Neutrophil (primary cell): ENCODE measurements around the gene CHKA.

Experiments
- H3K27ac ChIP-seq: fragments of 200-600 bp; sonication (generic); 2 replicates; pipeline ENCODE4 v1.5.1; 2016; ENCODE audit warnings: mild to moderate bottlenecking, moderate library complexity
- H3K27me3 ChIP-seq: fragments of 200-600 bp; sonication (generic); 2 replicates; pipeline ENCODE4 v1.6.0; 2016; ENCODE audit warnings: mild to moderate bottlenecking
- H3K36me3 ChIP-seq: fragments of 200-600 bp; sonication (generic); 2 replicates; pipeline ENCODE4 v1.5.1; 2017
- H3K4me1 ChIP-seq, 2 experiments: fragments of 200-600 bp in 1 of 2; sonication (generic) in 1 of 2; 1 replicate in 1 of 2; 2 replicates in 1 of 2; pipeline versions ENCODE4 v1.5.1 to v1.6.1; 2013 to 2016; ENCODE audit warnings: low read depth in 1 of 2, low read length in 1 of 2, mild to moderate bottlenecking in 1 of 2, moderate library complexity in 1 of 2; ENCODE audit not compliant: control insufficient read depth in 1 of 2, insufficient read depth in 1 of 2
- H3K4me3 ChIP-seq, 2 experiments: fragments of 200-600 bp in 1 of 2; sonication (generic) in 1 of 2; 1 replicate in 1 of 2; 2 replicates in 1 of 2; pipeline ENCODE4 v1.5.1; 2013 to 2016; ENCODE audit warnings: low read depth in 1 of 2, low read length in 1 of 2, mild to moderate bottlenecking in 1 of 2, moderate library complexity in 1 of 2
- H3K9me3 ChIP-seq: fragments of 200-600 bp; sonication (generic); 2 replicates; pipeline ENCODE4 v1.5.1; 2016
- TF ChIP-seq, protein P1 (sequence below): fragments of 200-600 bp; sonication (generic); IDR thresholded peaks from 2 replicates; pipeline ENCODE4 v1.5.1; 2016; ENCODE audit warnings: antibody characterized with exemption

CHKA gene

GRCh38 chr11:68137833-68138232 is 16.6 kb upstream of the CHKA start:
- H3K36me3 ChIP-seq, result no peaks in the 10 kb centered on the region
- H3K4me3 ChIP-seq, result no peak overlapping the region
- H3K9me3 ChIP-seq, result no peaks in the 10 kb centered on the region
- H3K27ac ChIP-seq, result no peak overlapping the region
- H3K27me3 ChIP-seq, result no peaks in the 10 kb centered on the region
- peaks cover 19 to 25% of the 10 kb centered on the region in 2 experiments for H3K4me1 ChIP-seq
- TF ChIP-seq, protein P1, sequence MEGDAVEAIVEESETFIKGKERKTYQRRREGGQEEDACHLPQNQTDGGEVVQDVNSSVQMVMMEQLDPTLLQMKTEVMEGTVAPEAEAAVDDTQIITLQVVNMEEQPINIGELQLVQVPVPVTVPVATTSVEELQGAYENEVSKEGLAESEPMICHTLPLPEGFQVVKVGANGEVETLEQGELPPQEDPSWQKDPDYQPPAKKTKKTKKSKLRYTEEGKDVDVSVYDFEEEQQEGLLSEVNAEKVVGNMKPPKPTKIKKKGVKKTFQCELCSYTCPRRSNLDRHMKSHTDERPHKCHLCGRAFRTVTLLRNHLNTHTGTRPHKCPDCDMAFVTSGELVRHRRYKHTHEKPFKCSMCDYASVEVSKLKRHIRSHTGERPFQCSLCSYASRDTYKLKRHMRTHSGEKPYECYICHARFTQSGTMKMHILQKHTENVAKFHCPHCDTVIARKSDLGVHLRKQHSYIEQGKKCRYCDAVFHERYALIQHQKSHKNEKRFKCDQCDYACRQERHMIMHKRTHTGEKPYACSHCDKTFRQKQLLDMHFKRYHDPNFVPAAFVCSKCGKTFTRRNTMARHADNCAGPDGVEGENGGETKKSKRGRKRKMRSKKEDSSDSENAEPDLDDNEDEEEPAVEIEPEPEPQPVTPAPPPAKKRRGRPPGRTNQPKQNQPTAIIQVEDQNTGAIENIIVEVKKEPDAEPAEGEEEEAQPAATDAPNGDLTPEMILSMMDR, result no peak

GRCh38 chr11:68136866-68137265 is 15.7 kb upstream of the CHKA start:
- Histone ChIP-seq H3K4me1 (peaks cover 12 to 15% of the 10 kb centered on the region in 2 experiments), H3K27me3 (no peaks in the 10 kb centered on the region), H3K27ac (no peak overlapping the region), H3K36me3 (no peaks in the 10 kb centered on the region), H3K4me3 (no peak overlapping the region), H3K9me3 (no peaks in the 10 kb centered on the region)
- TF ChIP-seq, protein P1, result no peak

GRCh38 chr11:68135161-68135560 is 14.0 kb upstream of the CHKA start:
- TF ChIP-seq, protein P1, result no peak
- Histone ChIP-seq H3K36me3 (no peaks in the 10 kb centered on the region), H3K4me3 (no peak overlapping the region), H3K4me1 (no peaks in the 10 kb centered on the region), H3K27ac (no peak overlapping the region), H3K27me3 (no peaks in the 10 kb centered on the region), H3K9me3 (no peaks in the 10 kb centered on the region)

DNA sequence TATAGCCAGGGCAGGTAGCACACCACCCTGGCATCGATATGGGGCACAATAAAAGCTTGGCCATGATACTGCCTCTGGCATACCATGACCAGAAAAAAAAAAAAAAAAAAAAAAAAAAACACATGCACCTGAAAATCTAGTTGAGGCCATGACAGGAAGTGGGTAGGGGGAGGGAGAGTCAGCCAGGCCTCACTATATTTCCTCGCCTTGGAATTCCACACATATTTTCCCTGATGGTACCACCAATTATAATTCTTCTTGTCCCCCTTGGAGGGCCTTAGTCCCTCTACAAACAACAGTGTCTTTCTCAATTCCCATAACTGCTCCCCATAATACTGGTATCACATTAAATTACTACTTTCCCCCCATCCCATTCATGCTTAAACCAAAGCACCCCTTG is 12.6 kb upstream of the CHKA start:
- Histone ChIP-seq H3K4me1 (peaks cover 3 to 5% of the 10 kb centered on the region in 2 experiments), H3K27me3 (peaks cover 3% of the 10 kb centered on the region), H3K9me3 (no peaks in the 10 kb centered on the region), H3K36me3 (no peaks in the 10 kb centered on the region), H3K27ac (no peak overlapping the region), H3K4me3 (no peak overlapping the region)
- TF ChIP-seq, protein P1, result no peak

GRCh38 chr11:68130121-68130520 is 8.9 kb upstream of the CHKA start:
- TF ChIP-seq, protein P1, result no peak
- peaks cover 7% of the 10 kb centered on the region for H3K27me3 ChIP-seq
- peaks cover 24 to 26% of the 10 kb centered on the region in 2 experiments for H3K4me1 ChIP-seq
- H3K4me3 ChIP-seq, result no peak overlapping the region
- no peaks in the 10 kb centered on the region for H3K36me3 ChIP-seq
- no peak overlapping the region for H3K27ac ChIP-seq
- no peaks in the 10 kb centered on the region for H3K9me3 ChIP-seq
